Measurements from ENCODE around the gene ARL16.

DNA sequence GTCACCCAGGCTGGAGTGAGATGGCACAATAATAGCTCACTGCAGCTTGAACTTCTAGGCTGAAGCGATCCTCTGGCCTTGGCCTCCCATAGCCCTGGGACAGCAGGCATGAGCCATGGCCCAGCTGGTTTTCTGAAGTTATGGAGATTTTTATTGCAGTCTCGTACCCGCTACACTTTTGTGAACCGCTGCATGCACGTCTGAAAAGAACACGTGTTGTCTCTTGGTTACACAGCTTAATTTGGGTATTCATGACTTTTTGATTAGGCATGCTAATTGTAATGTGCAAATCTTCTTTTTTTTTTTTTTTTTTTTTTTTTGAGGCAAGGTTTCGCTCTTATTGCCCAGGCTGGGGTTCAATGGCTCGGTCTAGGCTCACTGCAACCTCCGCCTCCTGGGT is 41.8 kb upstream of the ARL16 start:
- TF ChIP-seq POLR2AphosphoS5 (IDR thresholded peaks at IDR 0.05; ENCODE audit: low read depth, low read length) (no peak), TAF1 (IDR thresholded peaks at IDR 0.05; ENCODE audit: borderline replicate concordance, insufficient read depth, low read length) (no peak), SIN3A (IDR thresholded peaks at IDR 0.05; ENCODE audit: borderline replicate concordance, insufficient read depth, low read length) (no peak), FOXP2 (optimal IDR thresholded peaks at IDR 0.05; ENCODE audit: borderline replicate concordance, extremely low read depth, extremely low read length, insufficient read depth) (no peak)
- TF ChIP-seq, protein P1, sequence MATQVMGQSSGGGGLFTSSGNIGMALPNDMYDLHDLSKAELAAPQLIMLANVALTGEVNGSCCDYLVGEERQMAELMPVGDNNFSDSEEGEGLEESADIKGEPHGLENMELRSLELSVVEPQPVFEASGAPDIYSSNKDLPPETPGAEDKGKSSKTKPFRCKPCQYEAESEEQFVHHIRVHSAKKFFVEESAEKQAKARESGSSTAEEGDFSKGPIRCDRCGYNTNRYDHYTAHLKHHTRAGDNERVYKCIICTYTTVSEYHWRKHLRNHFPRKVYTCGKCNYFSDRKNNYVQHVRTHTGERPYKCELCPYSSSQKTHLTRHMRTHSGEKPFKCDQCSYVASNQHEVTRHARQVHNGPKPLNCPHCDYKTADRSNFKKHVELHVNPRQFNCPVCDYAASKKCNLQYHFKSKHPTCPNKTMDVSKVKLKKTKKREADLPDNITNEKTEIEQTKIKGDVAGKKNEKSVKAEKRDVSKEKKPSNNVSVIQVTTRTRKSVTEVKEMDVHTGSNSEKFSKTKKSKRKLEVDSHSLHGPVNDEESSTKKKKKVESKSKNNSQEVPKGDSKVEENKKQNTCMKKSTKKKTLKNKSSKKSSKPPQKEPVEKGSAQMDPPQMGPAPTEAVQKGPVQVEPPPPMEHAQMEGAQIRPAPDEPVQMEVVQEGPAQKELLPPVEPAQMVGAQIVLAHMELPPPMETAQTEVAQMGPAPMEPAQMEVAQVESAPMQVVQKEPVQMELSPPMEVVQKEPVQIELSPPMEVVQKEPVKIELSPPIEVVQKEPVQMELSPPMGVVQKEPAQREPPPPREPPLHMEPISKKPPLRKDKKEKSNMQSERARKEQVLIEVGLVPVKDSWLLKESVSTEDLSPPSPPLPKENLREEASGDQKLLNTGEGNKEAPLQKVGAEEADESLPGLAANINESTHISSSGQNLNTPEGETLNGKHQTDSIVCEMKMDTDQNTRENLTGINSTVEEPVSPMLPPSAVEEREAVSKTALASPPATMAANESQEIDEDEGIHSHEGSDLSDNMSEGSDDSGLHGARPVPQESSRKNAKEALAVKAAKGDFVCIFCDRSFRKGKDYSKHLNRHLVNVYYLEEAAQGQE (IDR thresholded peaks at IDR 0.05; ENCODE audit: insufficient read depth in 1 of 2, low read depth in 2 of 2, low read length in 2 of 2), result no peak
